ENCODE data around the gene SLC52A3. TPM values are rescaled to one million over a fixed set of nuclear protein-coding genes. Genes with fewer than 3 reads are reported as not detected.

SLC52A3 gene
- polyA plus RNA-seq, 2 of the 4 experiments (the other 2 are of a cell fraction) = 0.56 to 0.63 TPM

DNA sequence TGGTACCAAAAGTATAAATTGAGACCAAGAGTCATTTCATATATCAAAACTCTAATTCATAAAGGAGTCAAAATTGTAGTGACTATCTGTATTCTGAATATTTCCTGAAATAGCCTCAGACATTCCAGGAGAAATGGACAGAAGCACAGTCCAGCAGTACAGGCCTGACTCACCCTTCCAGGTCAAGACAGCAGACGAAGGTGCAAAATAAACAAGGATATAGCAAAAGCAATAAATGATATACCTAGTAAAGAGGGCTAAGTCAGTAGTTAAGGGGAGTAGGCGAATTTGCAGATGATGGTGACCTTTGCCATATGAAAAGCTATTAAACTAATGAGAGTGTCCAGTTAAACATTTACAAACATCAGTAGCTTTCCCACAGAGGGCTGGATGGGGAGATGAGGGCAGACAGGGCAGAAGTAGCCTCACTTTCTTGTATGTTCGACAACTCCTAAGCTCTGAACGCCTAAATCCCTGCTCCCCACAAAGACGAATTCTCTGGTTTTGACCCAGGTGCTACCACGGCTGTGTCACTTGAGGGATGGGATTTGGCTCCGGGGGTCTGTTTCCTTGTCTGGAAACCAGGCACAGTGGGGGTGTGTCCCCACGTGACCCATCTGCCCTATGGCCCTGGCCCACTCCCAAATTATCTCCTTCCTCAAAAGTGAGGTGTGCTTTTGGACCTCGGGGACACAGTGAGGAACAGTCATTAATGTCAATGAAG lies 3.6 kb upstream of the SLC52A3 start:
- FAIRE-seq = no peak
- no peak overlapping the region for H3K27ac ChIP-seq
- H3K9me3 ChIP-seq = peaks cover 3% of the 10 kb centered on the region; the same call in 1 of the 3 replicates
- peaks cover 11% of the 10 kb centered on the region; the same call in 2 of the 3 replicates for H3K4me1 ChIP-seq
- POLR2A ChIA-PET = no interaction called here
- no peak for DNase-seq (ENCODE audit: low read depth in 1 of 2, low spot score in 1 of 2)
- 0 out of 2 replicates have a peak, but pooled peaks have one; percentile 22 for TF ChIP-seq USF2 (IDR thresholded peaks at IDR 0.05)
- no peak for TF ChIP-seq NR3C1 (IDR thresholded peaks at IDR 0.05)
- no peak overlapping the region for H3K4me2 ChIP-seq
- no peak for ATAC-seq
- WGBS (ENCODE audit: missing lambda C conversion rate) = 37% methylated on average over 9 of the region's 9 CpGs
- CTCF ChIA-PET = interaction anchor here (1.0 to 3.2 kb wide), 3 partner anchors 10 to 336 kb away, joined by 3 to 18 read pairs (median 11); no protein-coding TSS in a partner anchor
- no peak overlapping the region for H3K4me3 ChIP-seq

- DNase-seq (ENCODE audit: low read depth in 1 of 2, low spot score in 1 of 2) (no peak), ATAC-seq (no peak), FAIRE-seq (peak; percentile 89)
- TF ChIP-seq FOXS1 (CRISPR knock-in tag; IDR thresholded peaks at IDR 0.05) = no peak
- no peak for TF ChIP-seq RFX5 (IDR thresholded peaks at IDR 0.05)
- no peak for TF ChIP-seq NPAS2 (CRISPR knock-in tag; IDR thresholded peaks at IDR 0.05; ENCODE audit: borderline replicate concordance)
- no peak for TF ChIP-seq ATOH8 (CRISPR knock-in tag; IDR thresholded peaks at IDR 0.05; ENCODE audit: low read depth)
- no peak for TF ChIP-seq HEYL (CRISPR knock-in tag; IDR thresholded peaks at IDR 0.05)
- TF ChIP-seq CBX8 (IDR thresholded peaks at IDR 0.05) = no peak
- no peak for TF ChIP-seq HMGXB4 (CRISPR knock-in tag; IDR thresholded peaks at IDR 0.05; ENCODE audit: borderline replicate concordance)
- no peak for TF ChIP-seq BCL3 (IDR thresholded peaks at IDR 0.05)
- TF ChIP-seq RARB (CRISPR knock-in tag; IDR thresholded peaks at IDR 0.05) = no peak
- TF ChIP-seq PHF8 (IDR thresholded peaks at IDR 0.05; ENCODE audit: borderline replicate concordance, low read depth) = no peak
- no peak for TF ChIP-seq EP300 (IDR thresholded peaks at IDR 0.05)
- no peak for TF ChIP-seq ZSCAN20 (CRISPR knock-in tag; IDR thresholded peaks at IDR 0.05)
- TF ChIP-seq MAFK (IDR thresholded peaks at IDR 0.05; ENCODE audit: partially characterized antibody) = no peak
- no peak for TF ChIP-seq CHD4 (IDR thresholded peaks at IDR 0.05; ENCODE audit: borderline replicate concordance)
- no peak for TF ChIP-seq CHD2 (IDR thresholded peaks at IDR 0.05; ENCODE audit: low read length, partially characterized antibody)
- TF ChIP-seq CEBPB (IDR thresholded peaks at IDR 0.05) = no peak
- TF ChIP-seq HOXA7 (CRISPR knock-in tag; IDR thresholded peaks at IDR 0.05) = no peak
- TF ChIP-seq JUN (IDR thresholded peaks at IDR 0.05) = no peak
- no peak for TF ChIP-seq SREBF2 (IDR thresholded peaks at IDR 0.05)
- CTCF ChIA-PET = no interaction called here
- Histone ChIP-seq H3K27ac (no peak overlapping the region), H3K4me2 (no peak overlapping the region), H3K4me1 (peaks cover 11% of the 10 kb centered on the region; the same call in 2 of the 3 replicates), H3K4me3 (no peak overlapping the region), H3K9me3 (peaks cover 3% of the 10 kb centered on the region; the same call in 1 of the 3 replicates)
- POLR2A ChIA-PET = no interaction called here
- WGBS (ENCODE audit: missing lambda C conversion rate) = 45% methylated on average over 2 of the region's 2 CpGs
These were observed 2.4 kb upstream of the SLC52A3 start for GRCh38 chr20:770691-771090.
